ENCODE results near the gene FAM241B. TPM values are rescaled to one million over a fixed set of nuclear protein-coding genes. Genes with fewer than 3 reads are reported as not detected.

Gene FAM241B
- polyA plus RNA-seq, 1 of the 3 experiments (the other 2 are of a cell fraction): 16.0 TPM

GRCh38 chr10:69646185-69647060 lies 16.4 kb downstream of the FAM241B start:
- Histone ChIP-seq H3K4me3 (ENCODE audit: low read depth in 2 of 2, low read length in 1 of 2) (no peak overlapping the region), H2AFZ (ENCODE audit: low read depth) (no peak overlapping the region), H3K79me2 (ENCODE audit: insufficient read depth) (no peaks in the 10 kb centered on the region), H3K4me2 (no peak overlapping the region), H3K9me3 (no peaks in the 10 kb centered on the region), H3K27ac (ENCODE audit: low read depth in 2 of 2, low read length in 1 of 2) (no peak overlapping the region), H4K20me1 (ENCODE audit: insufficient read depth) (no peaks in the 10 kb centered on the region), H3K9me2 (no peaks in the 10 kb centered on the region), H3F3A (replicated peaks; ENCODE audit: insufficient read depth) (no peaks in the 10 kb centered on the region), H3K27me3 (ENCODE audit: insufficient read depth) (peaks cover 9% of the 10 kb centered on the region; the same call in 1 of the 2 replicates), H3K36me3 (replicated peaks in 1 of 2; ENCODE audit: control insufficient read depth in 1 of 2, insufficient read depth in 2 of 2, low read length in 1 of 2) (no peaks in the 10 kb centered on the region), H3K9ac (no peak overlapping the region), H3K4me1 (ENCODE audit: control insufficient read depth in 1 of 2, insufficient read depth in 2 of 2, low read depth in 1 of 2, low read length in 1 of 2) (peaks cover 0 to 12% of the 10 kb centered on the region in 2 experiments; a peak in 1 of 4 replicates)
- CTCF ChIA-PET: interaction anchor here (0.6 to 22.1 kb wide), 19 partner anchors 8 to 276 kb away, joined by 3 to 571 read pairs (median 7); partner anchors contain the start of gene COL13A1
- POLR2A ChIA-PET: interaction anchor here (1.1 to 1.8 kb wide), 2 partner anchors 15 to 40 kb away, joined by 3 to 4 read pairs; no protein-coding TSS in a partner anchor
- TF ChIP-seq GATA2 (CRISPR knock-in tag; IDR thresholded peaks at IDR 0.05) (no peak), EZH2phosphoT487 (IDR thresholded peaks at IDR 0.05; ENCODE audit: borderline replicate concordance, low read depth) (no peak), TCF12 (IDR thresholded peaks at IDR 0.05) (no peak), GABPA (IDR thresholded peaks at IDR 0.05; ENCODE audit: low read depth) (no peak)
- TF ChIP-seq, protein P1, sequence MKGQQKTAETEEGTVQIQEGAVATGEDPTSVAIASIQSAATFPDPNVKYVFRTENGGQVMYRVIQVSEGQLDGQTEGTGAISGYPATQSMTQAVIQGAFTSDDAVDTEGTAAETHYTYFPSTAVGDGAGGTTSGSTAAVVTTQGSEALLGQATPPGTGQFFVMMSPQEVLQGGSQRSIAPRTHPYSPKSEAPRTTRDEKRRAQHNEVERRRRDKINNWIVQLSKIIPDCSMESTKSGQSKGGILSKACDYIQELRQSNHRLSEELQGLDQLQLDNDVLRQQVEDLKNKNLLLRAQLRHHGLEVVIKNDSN (IDR thresholded peaks at IDR 0.05; ENCODE audit: borderline replicate concordance, low read depth): no peak
- 57% methylated on average over 10 of the region's 11 CpGs for WGBS (ENCODE audit: low lambda C conversion rate)
- peak; percentile 64 for DNase-seq

DNA sequence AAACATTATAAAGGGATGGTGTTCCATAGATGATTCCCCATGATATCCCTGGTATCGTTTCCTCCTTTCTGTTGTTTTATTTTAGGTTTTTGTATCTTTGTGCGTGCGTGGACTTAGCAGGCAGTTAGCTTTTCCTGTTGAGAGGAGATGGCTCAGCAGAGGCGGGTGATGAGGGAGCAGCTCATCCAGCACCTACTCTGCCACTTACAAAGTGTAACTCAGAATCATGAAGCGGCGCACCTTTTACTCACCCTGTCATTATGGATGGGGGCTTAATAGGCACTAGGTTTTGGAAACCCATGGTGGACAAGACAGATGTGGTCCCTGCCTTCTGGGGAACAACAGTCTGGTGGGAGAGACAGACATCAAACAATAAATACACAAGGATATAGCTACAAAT lies 17.1 kb downstream of the FAM241B start:
- H3K4me2 ChIP-seq: no peak overlapping the region
- ChIA-PET POLR2A (interaction anchor here (1.8 kb wide), 1 partner anchor 39 kb away, joined by 4 read pairs; no protein-coding TSS in a partner anchor), CTCF (interaction anchor here (0.6 to 22.1 kb wide), 14 partner anchors 8 to 275 kb away, joined by 3 to 571 read pairs (median 7); partner anchors contain the start of gene COL13A1)
- no peak overlapping the region for H3K4me3 ChIP-seq (ENCODE audit: low read depth in 2 of 2, low read length in 1 of 2)
- H3K27me3 ChIP-seq (ENCODE audit: insufficient read depth): peaks cover 14% of the 10 kb centered on the region; the same call in 1 of the 2 replicates
- no peaks in the 10 kb centered on the region for H3K79me2 ChIP-seq (ENCODE audit: insufficient read depth)
- DNase-seq: no peak
- 74% methylated on average over 6 of the region's 6 CpGs for WGBS (ENCODE audit: low lambda C conversion rate)
- no peak overlapping the region for H2AFZ ChIP-seq (ENCODE audit: low read depth)
- H3K9me3 ChIP-seq: no peaks in the 10 kb centered on the region
- TF ChIP-seq JUND (IDR thresholded peaks at IDR 0.05) (no peak), YY1 (IDR thresholded peaks at IDR 0.05; ENCODE audit: low read depth) (no peak), MEF2A (IDR thresholded peaks at IDR 0.05; ENCODE audit: borderline replicate concordance, low read depth) (no peak), RCOR1 (IDR thresholded peaks at IDR 0.05; ENCODE audit: low read length) (no peak), TCF12 (IDR thresholded peaks at IDR 0.05) (no peak), RFX5 (IDR thresholded peaks at IDR 0.05; ENCODE audit: low read length) (no peak), EP300 (IDR thresholded peaks at IDR 0.05; ENCODE audit: borderline replicate concordance in 1 of 2, low read depth in 1 of 2, low read length in 1 of 2) (no peak), USF2 (IDR thresholded peaks at IDR 0.05; ENCODE audit: borderline replicate concordance, low read depth, low read length) (no peak), MXI1 (IDR thresholded peaks at IDR 0.05; ENCODE audit: low read depth, low read length) (no peak), ZBTB33 (IDR thresholded peaks at IDR 0.05; ENCODE audit: borderline replicate concordance, low read depth) (no peak), NFIC (IDR thresholded peaks at IDR 0.05; ENCODE audit: borderline replicate concordance) (no peak), SMC3 (IDR thresholded peaks at IDR 0.05; ENCODE audit: low read depth, low read length) (no peak)
- TF ChIP-seq, protein P2, sequence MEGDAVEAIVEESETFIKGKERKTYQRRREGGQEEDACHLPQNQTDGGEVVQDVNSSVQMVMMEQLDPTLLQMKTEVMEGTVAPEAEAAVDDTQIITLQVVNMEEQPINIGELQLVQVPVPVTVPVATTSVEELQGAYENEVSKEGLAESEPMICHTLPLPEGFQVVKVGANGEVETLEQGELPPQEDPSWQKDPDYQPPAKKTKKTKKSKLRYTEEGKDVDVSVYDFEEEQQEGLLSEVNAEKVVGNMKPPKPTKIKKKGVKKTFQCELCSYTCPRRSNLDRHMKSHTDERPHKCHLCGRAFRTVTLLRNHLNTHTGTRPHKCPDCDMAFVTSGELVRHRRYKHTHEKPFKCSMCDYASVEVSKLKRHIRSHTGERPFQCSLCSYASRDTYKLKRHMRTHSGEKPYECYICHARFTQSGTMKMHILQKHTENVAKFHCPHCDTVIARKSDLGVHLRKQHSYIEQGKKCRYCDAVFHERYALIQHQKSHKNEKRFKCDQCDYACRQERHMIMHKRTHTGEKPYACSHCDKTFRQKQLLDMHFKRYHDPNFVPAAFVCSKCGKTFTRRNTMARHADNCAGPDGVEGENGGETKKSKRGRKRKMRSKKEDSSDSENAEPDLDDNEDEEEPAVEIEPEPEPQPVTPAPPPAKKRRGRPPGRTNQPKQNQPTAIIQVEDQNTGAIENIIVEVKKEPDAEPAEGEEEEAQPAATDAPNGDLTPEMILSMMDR (IDR thresholded peaks at IDR 0.05): no peak
- TF ChIP-seq, protein P3, sequence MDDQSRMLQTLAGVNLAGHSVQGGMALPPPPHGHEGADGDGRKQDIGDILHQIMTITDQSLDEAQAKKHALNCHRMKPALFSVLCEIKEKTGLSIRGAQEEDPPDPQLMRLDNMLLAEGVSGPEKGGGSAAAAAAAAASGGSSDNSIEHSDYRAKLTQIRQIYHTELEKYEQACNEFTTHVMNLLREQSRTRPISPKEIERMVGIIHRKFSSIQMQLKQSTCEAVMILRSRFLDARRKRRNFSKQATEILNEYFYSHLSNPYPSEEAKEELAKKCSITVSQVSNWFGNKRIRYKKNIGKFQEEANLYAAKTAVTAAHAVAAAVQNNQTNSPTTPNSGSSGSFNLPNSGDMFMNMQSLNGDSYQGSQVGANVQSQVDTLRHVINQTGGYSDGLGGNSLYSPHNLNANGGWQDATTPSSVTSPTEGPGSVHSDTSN (IDR thresholded peaks at IDR 0.05): no peak
- no peak overlapping the region for H3K27ac ChIP-seq (ENCODE audit: low read depth in 2 of 2, low read length in 1 of 2)
- H3F3A ChIP-seq (replicated peaks; ENCODE audit: insufficient read depth): no peaks in the 10 kb centered on the region
- no peaks in the 10 kb centered on the region for H3K36me3 ChIP-seq (replicated peaks in 1 of 2; ENCODE audit: control insufficient read depth in 1 of 2, insufficient read depth in 2 of 2, low read length in 1 of 2)
- peaks cover 0 to 12% of the 10 kb centered on the region in 2 experiments; a peak in 1 of 4 replicates for H3K4me1 ChIP-seq (ENCODE audit: control insufficient read depth in 1 of 2, insufficient read depth in 2 of 2, low read depth in 1 of 2, low read length in 1 of 2)
- no peaks in the 10 kb centered on the region for H3K9me2 ChIP-seq
- no peaks in the 10 kb centered on the region for H4K20me1 ChIP-seq (ENCODE audit: insufficient read depth)
- H3K9ac ChIP-seq: no peak overlapping the region

All from SK-N-SH (cell line).